OCI-LY3 (cell line): ENCODE measurements around the gene IPO8.
"Not testable (repeated sequence)": the region's sequence is repeated elsewhere in the genome, so short reads cannot be mapped to it uniquely, and the experiment has no call there.

Experiments
- H2AFZ ChIP-seq: fragments of 200-600, 300-600 bp; shearing (Covaris generic); 2 replicates; pipeline ENCODE4 v1.6.0; 2014; ENCODE audit warnings: antibody characterized with exemption, low read depth, low read length
- H3K27ac ChIP-seq: fragments of 200-600, 300-600 bp; sonication (generic); 2 replicates; pipeline ENCODE4 v1.5.1; 2014; ENCODE audit warnings: mild to moderate bottlenecking, low read length, moderate library complexity, mixed read lengths
- H3K27me3 ChIP-seq: fragments of 200-600, 300-600 bp; sonication (generic); 2 replicates; pipeline ENCODE4 v1.6.1; 2014; ENCODE audit warnings: low read depth, low read length, mixed read lengths
- H3K36me3 ChIP-seq: fragments of 200-600, 300-600 bp; sonication (generic); replicated peaks from 2 replicates; pipeline ENCODE3; 2014; ENCODE audit warnings: low read depth, low read length, mixed read lengths
- H3K4me1 ChIP-seq: fragments of 300-600, 200-600 bp; sonication (generic); 2 replicates; pipeline ENCODE4 v1.6.1; 2014; ENCODE audit warnings: low read length, mixed read lengths
- H3K4me2 ChIP-seq: fragments of 200-600, 300-600 bp; sonication (generic); 2 replicates; pipeline ENCODE4 v1.6.1; 2014; ENCODE audit warnings: low read length, mixed read lengths
- H3K4me3 ChIP-seq: fragments of 300-600, 200-600 bp; sonication (generic); 2 replicates; pipeline ENCODE4 v1.5.1; 2014; ENCODE audit warnings: antibody characterized with exemption, mild to moderate bottlenecking, low read length, moderate library complexity
- H3K79me2 ChIP-seq: fragments of 300-600, 200-600 bp; shearing (Covaris generic); 2 replicates; pipeline ENCODE4 v1.6.1; 2014; ENCODE audit warnings: mild to moderate bottlenecking, low read length, mixed read lengths
- H3K9ac ChIP-seq: fragments of 300-600, 200-600 bp; shearing (Covaris generic); 2 replicates; pipeline ENCODE4 v1.6.0; 2014; ENCODE audit warnings: mild to moderate bottlenecking, low read length, moderate library complexity
- H3K9me3 ChIP-seq: fragments of 200-600, 300-600 bp; shearing (Covaris generic); 2 replicates; pipeline ENCODE4 v1.6.1; 2014; ENCODE audit warnings: low read length, mixed read lengths; ENCODE audit not compliant: insufficient read depth
- H4K20me1 ChIP-seq: fragments of 200-600, 300-600 bp; sonication (generic); 2 replicates; pipeline ENCODE4 v1.6.1; 2016; ENCODE audit warnings: low read length, mixed read lengths; ENCODE audit not compliant: insufficient read depth
- EZH2phosphoT487 ChIP-seq: fragments of 200-600 bp; shearing (Covaris generic); IDR thresholded peaks from 2 replicates; pipeline ENCODE4 v1.6.1; 2018; ENCODE audit warnings: antibody characterized with exemption, mixed run types, low read depth
- TF ChIP-seq, protein P1 (sequence below): fragments of 200-600, 300-600 bp; sonication (generic); IDR thresholded peaks from 2 replicates; pipeline ENCODE4 v1.5.1; 2014; ENCODE audit warnings: antibody characterized with exemption, low read length, low read depth

Gene IPO8

GRCh38 chr12:30617346-30618016 lies 78.2 kb downstream of the IPO8 start:
- no peak for TF ChIP-seq EZH2phosphoT487
- TF ChIP-seq, protein P1, sequence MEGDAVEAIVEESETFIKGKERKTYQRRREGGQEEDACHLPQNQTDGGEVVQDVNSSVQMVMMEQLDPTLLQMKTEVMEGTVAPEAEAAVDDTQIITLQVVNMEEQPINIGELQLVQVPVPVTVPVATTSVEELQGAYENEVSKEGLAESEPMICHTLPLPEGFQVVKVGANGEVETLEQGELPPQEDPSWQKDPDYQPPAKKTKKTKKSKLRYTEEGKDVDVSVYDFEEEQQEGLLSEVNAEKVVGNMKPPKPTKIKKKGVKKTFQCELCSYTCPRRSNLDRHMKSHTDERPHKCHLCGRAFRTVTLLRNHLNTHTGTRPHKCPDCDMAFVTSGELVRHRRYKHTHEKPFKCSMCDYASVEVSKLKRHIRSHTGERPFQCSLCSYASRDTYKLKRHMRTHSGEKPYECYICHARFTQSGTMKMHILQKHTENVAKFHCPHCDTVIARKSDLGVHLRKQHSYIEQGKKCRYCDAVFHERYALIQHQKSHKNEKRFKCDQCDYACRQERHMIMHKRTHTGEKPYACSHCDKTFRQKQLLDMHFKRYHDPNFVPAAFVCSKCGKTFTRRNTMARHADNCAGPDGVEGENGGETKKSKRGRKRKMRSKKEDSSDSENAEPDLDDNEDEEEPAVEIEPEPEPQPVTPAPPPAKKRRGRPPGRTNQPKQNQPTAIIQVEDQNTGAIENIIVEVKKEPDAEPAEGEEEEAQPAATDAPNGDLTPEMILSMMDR = no peak
- no peak overlapping the region for H3K4me2 ChIP-seq
- no peak overlapping the region for H3K4me3 ChIP-seq
- H3K36me3 ChIP-seq = no peaks in the 10 kb centered on the region
- H3K4me1 ChIP-seq = peaks cover 4% of the 10 kb centered on the region
- H4K20me1 ChIP-seq = no peaks in the 10 kb centered on the region
- H2AFZ ChIP-seq = no peak overlapping the region
- no peaks in the 10 kb centered on the region for H3K79me2 ChIP-seq
- H3K27ac ChIP-seq = no peak overlapping the region
- no peaks in the 10 kb centered on the region for H3K9me3 ChIP-seq
- no peak overlapping the region for H3K9ac ChIP-seq
- H3K27me3 ChIP-seq = no peaks in the 10 kb centered on the region

GRCh38 chr12:30614031-30614430 lies 81.6 kb downstream of the IPO8 start:
- no peaks in the 10 kb centered on the region for H3K79me2 ChIP-seq
- no peaks in the 10 kb centered on the region for H3K4me1 ChIP-seq
- H3K9ac ChIP-seq = no peak overlapping the region
- no peaks in the 10 kb centered on the region for H3K36me3 ChIP-seq
- H3K4me3 ChIP-seq = no peak overlapping the region
- no peaks in the 10 kb centered on the region for H4K20me1 ChIP-seq
- H3K9me3 ChIP-seq = no peaks in the 10 kb centered on the region
- no peak overlapping the region for H3K4me2 ChIP-seq
- TF ChIP-seq EZH2phosphoT487 = no peak
- TF ChIP-seq, protein P1 = no peak
- no peak overlapping the region for H3K27ac ChIP-seq
- H2AFZ ChIP-seq = no peak overlapping the region
- H3K27me3 ChIP-seq = no peaks in the 10 kb centered on the region

- Histone ChIP-seq H3K9me3 (no peaks in the 10 kb centered on the region), H3K4me2 (no peak overlapping the region), H3K4me1 (no peaks in the 10 kb centered on the region), H2AFZ (no peak overlapping the region), H4K20me1 (no peaks in the 10 kb centered on the region), H3K9ac (no peak overlapping the region), H3K27ac (no peak overlapping the region), H3K79me2 (no peaks in the 10 kb centered on the region), H3K27me3 (no peaks in the 10 kb centered on the region), H3K36me3 (no peaks in the 10 kb centered on the region), H3K4me3 (no peak overlapping the region)
- TF ChIP-seq, protein P1 = no peak
- no peak for TF ChIP-seq EZH2phosphoT487
These were observed 82.4 kb downstream of the IPO8 start for GRCh38 chr12:30613119-30613830.

DNA sequence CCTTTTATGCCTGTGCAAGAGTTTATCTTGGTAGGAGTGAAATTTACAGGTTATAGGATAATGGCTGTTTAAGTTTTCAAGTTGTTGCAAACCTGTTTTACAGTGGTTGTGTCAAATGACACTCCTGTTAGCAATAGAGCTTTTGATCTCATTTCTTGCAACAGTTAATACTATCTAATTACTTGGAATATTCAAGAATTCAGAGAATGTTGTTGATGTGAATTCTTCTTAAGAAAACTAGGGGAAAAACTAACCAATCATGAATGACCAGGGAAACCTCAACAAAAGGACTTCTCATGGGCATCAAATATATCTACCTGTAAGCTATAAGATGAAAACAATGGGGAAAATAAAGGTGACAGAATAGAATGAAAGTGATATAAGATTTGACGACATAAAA lies 85.0 kb downstream of the IPO8 start:
- Histone ChIP-seq H3K27ac (no peak overlapping the region), H4K20me1 (no peaks in the 10 kb centered on the region), H3K9ac (no peak overlapping the region), H2AFZ (no peak overlapping the region), H3K27me3 (no peaks in the 10 kb centered on the region), H3K4me1 (no peaks in the 10 kb centered on the region), H3K9me3 (no peaks in the 10 kb centered on the region), H3K36me3 (no peaks in the 10 kb centered on the region), H3K4me2 (no peak overlapping the region), H3K79me2 (no peaks in the 10 kb centered on the region), H3K4me3 (no peak overlapping the region)
- TF ChIP-seq, protein P1 = no peak
- no peak for TF ChIP-seq EZH2phosphoT487

DNA sequence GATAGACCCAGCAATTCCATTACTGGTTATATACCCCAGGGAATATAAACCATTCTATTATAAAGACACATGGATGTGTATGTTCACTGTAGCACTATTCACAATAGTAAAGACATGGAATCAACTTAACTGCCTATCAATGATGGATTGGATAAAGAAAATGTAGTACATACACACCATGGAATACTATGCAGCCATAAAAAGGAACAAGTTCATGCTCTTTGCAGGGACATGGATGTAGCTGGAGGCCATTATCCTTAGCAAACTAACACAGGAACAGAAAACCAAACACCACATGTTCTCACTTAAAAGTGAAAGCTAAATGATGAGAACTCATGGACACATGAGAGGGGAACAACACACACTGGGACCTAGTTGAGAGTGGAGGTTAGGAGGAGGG lies 85.8 kb downstream of the IPO8 start:
- H3K4me3 ChIP-seq, H3K4me1 ChIP-seq, H3K9ac ChIP-seq, H4K20me1 ChIP-seq, H3K79me2 ChIP-seq, H3K27me3 ChIP-seq, H3K4me2 ChIP-seq, H3K9me3 ChIP-seq, H3K36me3 ChIP-seq, H3K27ac ChIP-seq, H2AFZ ChIP-seq: not testable (repeated sequence)

- H3K4me2 ChIP-seq, H3K9ac ChIP-seq, H3K9me3 ChIP-seq, H3K27me3 ChIP-seq, H3K79me2 ChIP-seq, H3K4me3 ChIP-seq, H3K4me1 ChIP-seq, H3K36me3 ChIP-seq, H3K27ac ChIP-seq, H4K20me1 ChIP-seq, H2AFZ ChIP-seq: not testable (repeated sequence)
These were observed 91.4 kb downstream of the IPO8 start for GRCh38 chr12:30604302-30604701.
